Prostate gland (tissue), 2 donors: ENCODE measurements around the gene ADM2.

ENCODE experiments used
- CTCF ChIP-seq, 4 experiments: fragments of 200-600 bp in 2 of 4; fragments of 450-650 bp in 2 of 4; sonication (generic) in 2 of 4; IDR thresholded peaks; 1 replicate in 3 of 4; 2 replicates in 1 of 4; pipeline ENCODE4 v1.5.1; 2016 to 2019; ENCODE audit warnings: antibody characterized with exemption in 4 of 4, mild to moderate bottlenecking in 2 of 4, moderate library complexity in 2 of 4
- POLR2A ChIP-seq: fragments of 450-650 bp; IDR thresholded peaks from one replicate; pipeline ENCODE4 v1.6.1; 2016; ENCODE audit warnings: antibody characterized with exemption, mild to moderate bottlenecking

GRCh38 chr22:50452649-50453048, 28.7 kb upstream of the ADM2 start:
- TF ChIP-seq CTCF (IDR thresholded peaks at IDR 0.05) (no peak), POLR2A (no peak)
